Tibial nerve (tissue), 4 donors: ENCODE data around the gene NEK2. TPM values are rescaled to one million over a fixed set of nuclear protein-coding genes. Genes with fewer than 3 reads are reported as not detected.
"Not testable (repeated sequence)": the region's sequence is repeated elsewhere in the genome, so short reads cannot be mapped to it uniquely, and the experiment has no call there.

Experiments used
- DNase-seq, 2 donors: peaks; one replicate each; pipeline ENCODE4 v3.0.0-alpha.2; 2019; ENCODE audit warnings: low spot score in 2 of 2
- H3K27ac ChIP-seq, 4 donors: fragments of 200-600 bp; sonication (generic) in 3 of 4; one replicate each; pipeline ENCODE4 v1.5.1; 2017 to 2019; ENCODE audit warnings: mild to moderate bottlenecking in 1 of 4
- H3K27me3 ChIP-seq, 2 donors: fragments of 200-600 bp; sonication (generic) in 1 of 2; one replicate each; pipeline versions ENCODE4 v1.5.1 to v1.6.0; 2017 to 2019
- H3K36me3 ChIP-seq, 3 donors: fragments of 200-600 bp; sonication (generic); one replicate each; pipeline ENCODE4 v1.5.1; 2018 to 2019
- H3K4me1 ChIP-seq, 4 donors: fragments of 200-600 bp; sonication (generic) in 3 of 4; one replicate each; pipeline ENCODE4 v1.5.1; 2017 to 2019
- H3K4me3 ChIP-seq, 4 donors: fragments of 200-600 bp; sonication (generic) in 3 of 4; one replicate each; pipeline ENCODE4 v1.5.1; 2017 to 2019; ENCODE audit warnings: mild to moderate bottlenecking in 1 of 4, moderate library complexity in 1 of 4
- H3K9me3 ChIP-seq, 4 donors: fragments of 200-600 bp; sonication (generic) in 3 of 4; one replicate each; pipeline ENCODE4 v1.5.1; 2017 to 2019
- EP300 ChIP-seq, 2 donors: sonication (generic); formaldehyde crosslinking; IDR thresholded peaks; one replicate each; pipeline ENCODE4 v1.6.1; 2017; ENCODE audit warnings: antibody characterized with exemption in 2 of 2, mild to moderate bottlenecking in 1 of 2
- POLR2A ChIP-seq, 2 donors: fragments of 450-650 bp; IDR thresholded peaks; one replicate each; pipeline ENCODE4 v1.6.1; 2017; ENCODE audit warnings: antibody characterized with exemption in 2 of 2, mild to moderate bottlenecking in 2 of 2, moderate library complexity in 2 of 2
- WGBS, 2 donors: methylation state at CpG; one replicate each; pipeline ENCODE4 v1.1.5; 2018; 5-methylcytosine and 5-hydroxymethylcytosine counted together
- total RNA-seq, 4 donors: library from RNA; depleted of rRNA; stranded (reverse); fragments of >200 nt; gene quantifications; one replicate each; pipeline ENCODE4 v1.1.0, GENCODE V29; 2016
- TF ChIP-seq, protein P1 (sequence below), 5 experiments: fragments of 200-600 bp in 3 of 5; fragments of 450-650 bp in 2 of 5; sonication (generic) in 3 of 5; IDR thresholded peaks; one replicate each; pipeline ENCODE4 v1.5.1; 2016 to 2019; ENCODE audit warnings: antibody characterized with exemption in 5 of 5, mild to moderate bottlenecking in 3 of 5, moderate library complexity in 2 of 5

NEK2 gene
- total RNA-seq, result 1 to 10 TPM in 2 of 4 donors, not detected in 2; 1.8 to 2.0 TPM

DNA sequence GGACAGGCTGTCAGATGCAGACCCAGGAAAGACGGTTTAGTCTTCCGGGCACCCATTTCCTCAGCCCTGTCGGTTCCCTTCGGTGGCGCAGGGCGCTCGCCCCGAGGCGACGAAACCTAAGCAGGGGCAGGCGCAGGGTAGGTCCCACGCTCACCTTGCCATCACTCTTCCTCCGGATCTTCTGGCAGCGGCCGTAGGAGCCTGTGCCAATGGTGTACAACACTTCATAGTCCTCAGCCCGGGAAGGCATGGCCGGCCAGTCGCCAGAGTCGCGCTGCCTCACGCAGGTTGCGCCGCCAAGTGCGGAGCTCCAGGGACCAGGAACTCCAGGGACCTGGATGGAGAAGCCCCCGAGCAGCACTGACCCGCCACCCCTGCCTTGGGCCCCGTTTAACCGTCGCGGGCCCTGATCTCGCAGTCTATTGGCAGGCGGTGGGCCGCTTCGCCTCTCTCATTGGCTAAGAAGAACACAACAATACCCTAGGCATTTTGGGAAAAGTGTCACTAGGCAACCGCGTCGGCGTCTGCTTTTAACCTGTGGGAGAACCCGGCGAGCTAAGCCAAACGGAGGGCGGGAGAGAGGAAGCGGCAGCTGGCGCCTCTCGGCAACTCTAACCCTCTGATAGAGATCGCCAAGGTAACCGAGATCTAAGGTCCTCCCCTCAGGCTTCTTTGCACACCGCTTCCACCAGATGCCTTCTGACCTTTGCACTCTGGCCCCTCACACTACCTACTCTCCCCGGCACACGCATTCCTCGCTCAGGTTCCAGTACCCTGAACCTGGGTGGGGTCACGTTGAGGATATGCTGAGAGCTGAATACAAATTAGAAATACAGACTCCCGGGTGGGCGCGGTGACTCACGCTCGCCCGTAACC, at the start of gene NEK2:
TSS of gene NEK2 (minus strand) at position 392 of the 876 bp plus-strand sequence. CDS start at position 250, 142 bp downstream.
- WGBS, 2 donors, result 1% methylated on average over 42 to 48 of the region's 58 CpGs

DNA sequence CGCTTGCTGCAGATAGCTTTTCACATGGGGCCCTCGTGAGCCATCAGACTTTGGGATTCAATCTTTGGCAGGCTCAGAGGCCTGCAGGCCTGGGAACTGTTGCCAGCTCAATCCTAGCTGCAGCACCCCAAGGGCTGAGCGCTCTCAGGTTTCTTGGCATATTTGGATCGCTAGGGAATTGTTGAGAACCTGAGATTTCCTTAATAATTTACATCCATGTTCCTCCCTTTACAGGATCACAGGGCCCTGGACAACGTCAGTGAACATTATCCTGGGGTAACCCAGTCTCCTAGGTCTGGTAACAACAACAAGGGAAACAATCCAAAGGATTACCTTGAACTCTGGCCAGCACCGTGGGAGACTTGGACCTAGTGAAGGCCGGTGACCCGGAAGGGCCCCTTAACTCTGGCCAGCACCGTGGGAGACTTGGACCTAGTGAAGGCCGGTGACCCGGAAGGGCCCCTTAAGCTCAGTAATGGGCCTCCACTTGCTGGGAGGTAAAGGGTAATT, 49.3 kb upstream of the NEK2 start:
- H3K36me3 ChIP-seq, result no peaks in the 10 kb centered on the region
- TF ChIP-seq POLR2A (IDR thresholded peaks at IDR 0.05), result no peak
- TF ChIP-seq, protein P1, sequence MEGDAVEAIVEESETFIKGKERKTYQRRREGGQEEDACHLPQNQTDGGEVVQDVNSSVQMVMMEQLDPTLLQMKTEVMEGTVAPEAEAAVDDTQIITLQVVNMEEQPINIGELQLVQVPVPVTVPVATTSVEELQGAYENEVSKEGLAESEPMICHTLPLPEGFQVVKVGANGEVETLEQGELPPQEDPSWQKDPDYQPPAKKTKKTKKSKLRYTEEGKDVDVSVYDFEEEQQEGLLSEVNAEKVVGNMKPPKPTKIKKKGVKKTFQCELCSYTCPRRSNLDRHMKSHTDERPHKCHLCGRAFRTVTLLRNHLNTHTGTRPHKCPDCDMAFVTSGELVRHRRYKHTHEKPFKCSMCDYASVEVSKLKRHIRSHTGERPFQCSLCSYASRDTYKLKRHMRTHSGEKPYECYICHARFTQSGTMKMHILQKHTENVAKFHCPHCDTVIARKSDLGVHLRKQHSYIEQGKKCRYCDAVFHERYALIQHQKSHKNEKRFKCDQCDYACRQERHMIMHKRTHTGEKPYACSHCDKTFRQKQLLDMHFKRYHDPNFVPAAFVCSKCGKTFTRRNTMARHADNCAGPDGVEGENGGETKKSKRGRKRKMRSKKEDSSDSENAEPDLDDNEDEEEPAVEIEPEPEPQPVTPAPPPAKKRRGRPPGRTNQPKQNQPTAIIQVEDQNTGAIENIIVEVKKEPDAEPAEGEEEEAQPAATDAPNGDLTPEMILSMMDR (IDR thresholded peaks at IDR 0.05), result no peak
- no peak for TF ChIP-seq EP300 (IDR thresholded peaks at IDR 0.05)
- no peak overlapping the region for H3K27ac ChIP-seq
- H3K4me1 ChIP-seq, result no peaks in the 10 kb centered on the region
- no peak for DNase-seq
- no peaks in the 10 kb centered on the region for H3K27me3 ChIP-seq
- 57 to 60% methylated on average over 11 of the region's 11 CpGs for WGBS, 2 donors
- no peak overlapping the region for H3K4me3 ChIP-seq
- no peaks in the 10 kb centered on the region for H3K9me3 ChIP-seq

More for the DNA sequence above, at the start of gene NEK2:
- TF ChIP-seq POLR2A (IDR thresholded peaks at IDR 0.05) (no peak), EP300 (IDR thresholded peaks at IDR 0.05) (peak in 1 of 2 donors; percentile 40)
- DNase-seq, result peak; percentile 65 to 87
- Histone ChIP-seq H3K36me3 (no peaks in the 10 kb centered on the region), H3K27ac (peak within 1 kb of the TSS in 1 of 4 donors; percentile 15), H3K4me3 (peak within 1 kb of the TSS; percentile 34 to 59 (median 54)), H3K4me1 (peaks cover 0 to 16% (median 7%) of the 10 kb centered on the region in 4 donors), H3K27me3 (no peaks in the 10 kb centered on the region), H3K9me3 (no peaks in the 10 kb centered on the region)

DNA sequence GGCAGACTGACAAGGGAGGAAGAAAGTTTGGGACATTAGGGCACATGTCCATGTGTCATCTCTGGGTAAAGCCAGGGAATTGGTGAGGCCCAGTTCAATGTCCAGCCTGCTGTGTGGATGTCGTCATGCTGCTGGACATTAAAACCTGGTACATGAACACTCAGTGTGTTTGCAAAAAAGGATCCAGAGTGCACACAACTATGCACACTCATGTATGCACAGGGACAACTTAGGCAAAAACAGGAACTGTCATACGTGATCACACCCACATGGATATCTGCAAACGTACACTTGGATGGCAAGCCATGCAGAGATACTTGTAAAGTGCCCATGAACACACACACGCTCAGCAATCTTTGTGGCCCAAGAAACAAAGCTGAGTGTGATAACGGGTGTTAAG, 47.9 kb upstream of the NEK2 start:
- H3K27me3 ChIP-seq, result no peaks in the 10 kb centered on the region
- no peaks in the 10 kb centered on the region for H3K36me3 ChIP-seq
- DNase-seq, result no peak
- TF ChIP-seq EP300 (IDR thresholded peaks at IDR 0.05) (no peak), POLR2A (IDR thresholded peaks at IDR 0.05) (no peak)
- TF ChIP-seq, protein P1 (IDR thresholded peaks at IDR 0.05), result no peak
- no peaks in the 10 kb centered on the region for H3K9me3 ChIP-seq
- H3K27ac ChIP-seq, result no peak overlapping the region
- 89 to 94% methylated on average over 5 of the region's 5 CpGs for WGBS, 2 donors
- H3K4me1 ChIP-seq, result no peaks in the 10 kb centered on the region
- no peak overlapping the region for H3K4me3 ChIP-seq

DNA sequence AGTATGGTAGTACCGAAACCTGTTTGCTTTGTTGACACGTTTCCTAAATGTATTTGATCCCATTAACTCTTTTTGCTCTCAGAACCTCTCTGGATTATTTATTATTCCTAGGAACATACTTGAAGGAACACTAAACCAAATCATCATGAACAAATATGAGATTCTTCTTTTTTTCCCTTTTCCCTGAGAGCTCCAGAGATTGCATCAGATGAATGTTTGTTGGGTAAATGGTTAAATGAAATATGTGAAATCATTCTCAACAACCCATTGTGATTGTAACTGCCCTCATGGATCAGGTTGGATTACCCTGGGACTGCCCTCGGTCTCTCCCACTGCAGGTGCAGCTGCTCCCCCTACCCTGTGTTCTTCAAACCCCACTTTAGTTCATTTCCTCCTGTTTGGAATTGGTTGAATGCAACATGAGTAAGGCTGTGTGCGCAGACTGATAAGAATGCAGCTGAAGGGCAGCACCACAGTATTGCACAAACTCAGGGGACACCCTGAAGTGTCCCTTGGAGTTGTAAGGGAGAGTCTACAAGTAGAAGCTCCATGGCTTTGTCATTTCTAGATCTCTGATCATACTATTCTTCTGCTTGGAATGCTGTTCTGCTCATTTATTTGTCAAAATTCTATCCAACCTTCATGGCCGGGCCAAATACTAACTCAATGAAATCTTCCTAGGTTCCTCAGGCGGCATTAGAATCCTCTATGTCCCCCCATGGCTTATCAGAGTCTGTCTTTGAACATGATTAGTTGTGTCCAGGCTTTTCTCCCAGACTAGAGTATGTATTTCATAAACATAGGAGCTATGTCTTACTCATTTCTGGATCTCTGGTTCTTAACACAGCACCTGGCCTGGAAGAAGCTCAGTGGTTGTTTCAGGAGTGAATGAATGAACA, 47.1 kb upstream of the NEK2 start:
- DNase-seq, result no peak
- no peaks in the 10 kb centered on the region for H3K4me1 ChIP-seq
- H3K36me3 ChIP-seq, result no peaks in the 10 kb centered on the region
- WGBS, 2 donors, result 92 to 94% methylated on average over 6 of the region's 6 CpGs
- no peaks in the 10 kb centered on the region for H3K9me3 ChIP-seq
- H3K27ac ChIP-seq, result no peak overlapping the region
- TF ChIP-seq, protein P1 (IDR thresholded peaks at IDR 0.05), result no peak
- TF ChIP-seq EP300 (IDR thresholded peaks at IDR 0.05), result no peak
- H3K4me3 ChIP-seq, result no peak overlapping the region
- no peaks in the 10 kb centered on the region for H3K27me3 ChIP-seq

DNA sequence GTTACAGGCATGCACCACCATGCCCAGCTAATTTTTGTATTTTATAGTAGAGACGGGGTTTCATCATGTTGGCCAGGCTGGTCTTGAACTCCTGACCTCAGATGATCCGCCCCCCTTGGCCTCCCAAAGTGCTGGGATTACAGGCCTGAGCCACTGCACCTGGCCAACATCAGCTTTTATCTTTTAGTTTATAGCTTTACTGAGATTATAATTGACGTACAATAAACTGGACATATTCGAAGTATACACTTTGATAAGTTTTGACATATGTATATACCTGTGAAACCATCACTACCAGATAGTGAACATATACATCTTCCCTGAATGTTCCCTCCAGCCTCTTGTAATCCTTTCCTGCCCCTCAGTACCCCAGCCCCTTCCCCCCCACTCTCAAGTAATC, 41.1 kb upstream of the NEK2 start:
- not testable (repeated sequence) for H3K4me1 ChIP-seq, DNase-seq, H3K27me3 ChIP-seq, H3K4me3 ChIP-seq, H3K36me3 ChIP-seq, H3K27ac ChIP-seq, H3K9me3 ChIP-seq
- 87 to 92% methylated on average over 4 of the region's 4 CpGs for WGBS, 2 donors
